ENCODE results near the gene CLMP. TPM values are rescaled to one million over a fixed set of nuclear protein-coding genes. Genes with fewer than 3 reads are reported as not detected.

The CLMP gene
- polyA plus RNA-seq, 3 donors = 0.33 TPM; not detected in 2

GRCh38 chr11:123212406-123212805 lies 17.4 kb upstream of the CLMP start:
- peaks cover 4 to 27% (median 15%) of the 10 kb centered on the region in 3 donors for H3K27me3 Mint-ChIP-seq (ENCODE audit: low read depth in 3 of 3)
- H3K9ac ChIP-seq (ENCODE audit: insufficient read depth, low read length, poor library complexity, severe bottlenecking) = no peak overlapping the region
- TF ChIP-seq CTCF (IDR thresholded peaks at IDR 0.05) = no peak
- WGBS (ENCODE audit: insufficient coverage) = no CpG with 5 or more reads among the region's 1 CpG
- H3K4me3 ChIP-seq (replicated peaks in 1 of 3; ENCODE audit: low read depth in 2 of 3, low read length in 3 of 3) = no peak overlapping the region
- no peaks in the 10 kb centered on the region for H3K4me1 ChIP-seq (ENCODE audit: control insufficient read depth in 1 of 2, insufficient read depth in 2 of 2, low read length in 2 of 2)
- H4K20me1 ChIP-seq (ENCODE audit: insufficient read depth, low read length) = no peaks in the 10 kb centered on the region
- no peaks in the 10 kb centered on the region for H3K36me3 ChIP-seq (replicated peaks in 1 of 2; ENCODE audit: control insufficient read depth in 1 of 2, insufficient read depth in 2 of 2, low read length in 2 of 2)
- H3K4me1 Mint-ChIP-seq = no peaks in the 10 kb centered on the region
- H2AFZ ChIP-seq (ENCODE audit: insufficient read depth, low read depth, low read length, poor library complexity, severe bottlenecking) = no peak overlapping the region
- no peaks in the 10 kb centered on the region for H3K79me2 ChIP-seq (ENCODE audit: insufficient read depth, low read length)
- no peak overlapping the region for H3K27ac ChIP-seq (ENCODE audit: low read depth in 1 of 2, low read length in 2 of 2)
- intact Hi-C loops (cut with micrococcal nuclease) = no loop called here
- DNase-seq = no peak
- H3K27me3 ChIP-seq (ENCODE audit: control insufficient read depth in 2 of 2, insufficient read depth in 2 of 2, low read length in 2 of 2) = peaks cover 0 to 7% of the 10 kb centered on the region in 2 donors
- no peak overlapping the region for H3K4me3 Mint-ChIP-seq
- H3K9me3 ChIP-seq (replicated peaks in 1 of 2; ENCODE audit: control insufficient read depth in 1 of 2, insufficient read depth in 1 of 2, low read length in 2 of 2) = no peaks in the 10 kb centered on the region
- H3K36me3 Mint-ChIP-seq = no peaks in the 10 kb centered on the region
- H3K4me2 ChIP-seq (replicated peaks; ENCODE audit: extremely low read depth, low read length, poor library complexity, severe bottlenecking) = no peak overlapping the region
- no peaks in the 10 kb centered on the region for H3K9me3 Mint-ChIP-seq
- H3K27ac Mint-ChIP-seq = no peak overlapping the region

- Histone ChIP-seq H2AFZ (ENCODE audit: insufficient read depth, low read depth, low read length, poor library complexity, severe bottlenecking) (no peak overlapping the region), H3K9ac (ENCODE audit: insufficient read depth, low read length, poor library complexity, severe bottlenecking) (no peak overlapping the region), H4K20me1 (ENCODE audit: insufficient read depth, low read length) (no peaks in the 10 kb centered on the region), H3K4me1 (ENCODE audit: control insufficient read depth in 1 of 2, insufficient read depth in 2 of 2, low read length in 2 of 2) (no peaks in the 10 kb centered on the region), H3K4me3 (replicated peaks in 1 of 3; ENCODE audit: low read depth in 2 of 3, low read length in 3 of 3) (no peak overlapping the region), H3K36me3 (replicated peaks in 1 of 2; ENCODE audit: control insufficient read depth in 1 of 2, insufficient read depth in 2 of 2, low read length in 2 of 2) (no peaks in the 10 kb centered on the region), H3K4me2 (replicated peaks; ENCODE audit: extremely low read depth, low read length, poor library complexity, severe bottlenecking) (no peak overlapping the region), H3K79me2 (ENCODE audit: insufficient read depth, low read length) (no peaks in the 10 kb centered on the region), H3K27me3 (ENCODE audit: control insufficient read depth in 2 of 2, insufficient read depth in 2 of 2, low read length in 2 of 2) (peaks cover 0 to 7% of the 10 kb centered on the region in 2 donors), H3K27ac (ENCODE audit: low read depth in 1 of 2, low read length in 2 of 2) (no peak overlapping the region), H3K9me3 (replicated peaks in 1 of 2; ENCODE audit: control insufficient read depth in 1 of 2, insufficient read depth in 1 of 2, low read length in 2 of 2) (no peaks in the 10 kb centered on the region)
- no peak overlapping the region for H3K27ac Mint-ChIP-seq
- H3K9me3 Mint-ChIP-seq = no peaks in the 10 kb centered on the region
- TF ChIP-seq CTCF (IDR thresholded peaks at IDR 0.05) = no peak
- no peaks in the 10 kb centered on the region for H3K4me1 Mint-ChIP-seq
- peaks cover 5 to 29% (median 15%) of the 10 kb centered on the region in 3 donors for H3K27me3 Mint-ChIP-seq (ENCODE audit: low read depth in 3 of 3)
- no peaks in the 10 kb centered on the region for H3K36me3 Mint-ChIP-seq
- WGBS (ENCODE audit: insufficient coverage) = no CpG with 5 or more reads among the region's 8 CpGs
- intact Hi-C loops (cut with micrococcal nuclease) = no loop called here
- no peak for DNase-seq
- H3K4me3 Mint-ChIP-seq = no peak overlapping the region
Measured at GRCh38 chr11:123211981-123212380, 16.9 kb upstream of the CLMP start.
